Measurements from ENCODE around the gene NTRK3.

Gene NTRK3

GRCh38 chr15:88241060-88241459 lies 15.5 kb downstream of the NTRK3 start:
- H3K36me3 ChIP-seq (ENCODE audit: low read depth) = no peaks in the 10 kb centered on the region
- no peaks in the 10 kb centered on the region for H3K9me3 ChIP-seq (ENCODE audit: severe bottlenecking)
- H3K4me1 ChIP-seq (ENCODE audit: insufficient read depth, poor library complexity, severe bottlenecking) = no peaks in the 10 kb centered on the region
- no peak; the same call in 2 of the 3 replicates for ATAC-seq (ENCODE audit: low read depth)
- TF ChIP-seq CTCF (IDR thresholded peaks at IDR 0.05; ENCODE audit: poor library complexity, severe bottlenecking) = no peak
- peaks cover 3% of the 10 kb centered on the region for H3K27me3 ChIP-seq (ENCODE audit: insufficient read depth, poor library complexity, severe bottlenecking)
- no peak overlapping the region for H3K4me3 ChIP-seq (ENCODE audit: severe bottlenecking)
- no peak overlapping the region for H3K27ac ChIP-seq (ENCODE audit: poor library complexity, severe bottlenecking)
- DNase-seq (ENCODE audit: low spot score) = no peak

- Histone ChIP-seq H3K9me3 (ENCODE audit: severe bottlenecking) (no peaks in the 10 kb centered on the region), H3K27me3 (ENCODE audit: insufficient read depth, poor library complexity, severe bottlenecking) (peaks cover 3% of the 10 kb centered on the region), H3K27ac (ENCODE audit: poor library complexity, severe bottlenecking) (no peak overlapping the region), H3K36me3 (ENCODE audit: low read depth) (no peaks in the 10 kb centered on the region), H3K4me3 (ENCODE audit: severe bottlenecking) (no peak overlapping the region), H3K4me1 (ENCODE audit: insufficient read depth, poor library complexity, severe bottlenecking) (no peaks in the 10 kb centered on the region)
- DNase-seq (ENCODE audit: low spot score) (no peak), ATAC-seq (ENCODE audit: low read depth) (no peak)
- TF ChIP-seq CTCF (IDR thresholded peaks at IDR 0.05; ENCODE audit: poor library complexity, severe bottlenecking) = no peak
Observed at GRCh38 chr15:88239594-88239993, 16.9 kb downstream of the NTRK3 start.

GRCh38 chr15:88238618-88239430 lies 17.7 kb downstream of the NTRK3 start:
- no peaks in the 10 kb centered on the region for H3K36me3 ChIP-seq (ENCODE audit: low read depth)
- no peak for TF ChIP-seq CTCF (IDR thresholded peaks at IDR 0.05; ENCODE audit: poor library complexity, severe bottlenecking)
- no peaks in the 10 kb centered on the region for H3K4me1 ChIP-seq (ENCODE audit: insufficient read depth, poor library complexity, severe bottlenecking)
- H3K9me3 ChIP-seq (ENCODE audit: severe bottlenecking) = no peaks in the 10 kb centered on the region
- ATAC-seq (ENCODE audit: low read depth) (no peak; the same call in 2 of the 3 replicates), DNase-seq (ENCODE audit: low spot score) (no peak)
- no peak overlapping the region for H3K27ac ChIP-seq (ENCODE audit: poor library complexity, severe bottlenecking)
- H3K4me3 ChIP-seq (ENCODE audit: severe bottlenecking) = no peak overlapping the region
- H3K27me3 ChIP-seq (ENCODE audit: insufficient read depth, poor library complexity, severe bottlenecking) = peaks cover 3% of the 10 kb centered on the region

GRCh38 chr15:88234711-88235110 lies 21.8 kb downstream of the NTRK3 start:
- Histone ChIP-seq H3K4me1 (ENCODE audit: insufficient read depth, poor library complexity, severe bottlenecking) (no peaks in the 10 kb centered on the region), H3K27ac (ENCODE audit: poor library complexity, severe bottlenecking) (no peak overlapping the region), H3K9me3 (ENCODE audit: severe bottlenecking) (no peaks in the 10 kb centered on the region), H3K27me3 (ENCODE audit: insufficient read depth, poor library complexity, severe bottlenecking) (peaks cover 12% of the 10 kb centered on the region), H3K36me3 (ENCODE audit: low read depth) (no peaks in the 10 kb centered on the region), H3K4me3 (ENCODE audit: severe bottlenecking) (no peak overlapping the region)
- TF ChIP-seq CTCF (IDR thresholded peaks at IDR 0.05; ENCODE audit: poor library complexity, severe bottlenecking) = no peak
- DNase-seq (ENCODE audit: low spot score) (no peak), ATAC-seq (ENCODE audit: low read depth) (no peak)

GRCh38 chr15:88233921-88234320 lies 22.6 kb downstream of the NTRK3 start:
- no peak for TF ChIP-seq CTCF (IDR thresholded peaks at IDR 0.05; ENCODE audit: poor library complexity, severe bottlenecking)
- H3K36me3 ChIP-seq (ENCODE audit: low read depth) = no peaks in the 10 kb centered on the region
- no peak for ATAC-seq (ENCODE audit: low read depth)
- H3K4me3 ChIP-seq (ENCODE audit: severe bottlenecking) = no peak overlapping the region
- H3K9me3 ChIP-seq (ENCODE audit: severe bottlenecking) = no peaks in the 10 kb centered on the region
- H3K27ac ChIP-seq (ENCODE audit: poor library complexity, severe bottlenecking) = no peak overlapping the region
- no peaks in the 10 kb centered on the region for H3K4me1 ChIP-seq (ENCODE audit: insufficient read depth, poor library complexity, severe bottlenecking)
- peaks cover 12% of the 10 kb centered on the region for H3K27me3 ChIP-seq (ENCODE audit: insufficient read depth, poor library complexity, severe bottlenecking)
- no peak for DNase-seq (ENCODE audit: low spot score)

Measured in RWPE2 (cell line).